Progenitor cell of endocrine pancreas (in vitro differentiated cells): ENCODE results near the gene C19orf47. TPM values are rescaled to one million over a fixed set of nuclear protein-coding genes. Genes with fewer than 3 reads are reported as not detected.
A peak's percentile ranks its signal among the peaks of the same experiment; 100 is the strongest.

ENCODE experiments used
- DNase-seq: peaks from one replicate; pipeline ENCODE4 v3.0.0; 2021; ENCODE audit warnings: low spot score; ENCODE audit not compliant: unreplicated experiment
- H3K27ac Mint-ChIP-seq: 2 replicates; pipeline ENCODE4 v1.8.0; 2021; ENCODE audit warnings: mild to moderate bottlenecking, moderate library complexity, mixed read lengths
- H3K27me3 Mint-ChIP-seq: 2 replicates; pipeline ENCODE4 v1.8.0; 2021; ENCODE audit warnings: mixed read lengths
- H3K36me3 Mint-ChIP-seq: 2 replicates; pipeline ENCODE4 v1.8.0; 2022; ENCODE audit warnings: mixed read lengths; ENCODE audit not compliant: insufficient read depth
- H3K4me1 Mint-ChIP-seq: 2 replicates; pipeline ENCODE4 v1.8.0; 2021; ENCODE audit warnings: low read depth, mixed read lengths
- H3K4me3 Mint-ChIP-seq: 2 replicates; pipeline ENCODE4 v1.8.0; 2021; ENCODE audit warnings: low read depth, mild to moderate bottlenecking, moderate library complexity, mixed read lengths
- H3K9me3 Mint-ChIP-seq: 2 replicates; pipeline ENCODE4 v1.8.0; 2021; ENCODE audit warnings: low read depth, mixed read lengths
- CTCF ChIP-seq: fragments of 200-600 bp; sonication (generic); IDR thresholded peaks from one replicate; pipeline ENCODE4 v1.5.0; 2021; ENCODE audit warnings: antibody characterized with exemption, mild to moderate bottlenecking; ENCODE audit not compliant: unreplicated experiment
- total RNA-seq: library from RNA; stranded (reverse); gene quantifications from 2 replicates; pipeline ENCODE4 v1.2.1, GENCODE V29; 2021

C19orf47 gene
- total RNA-seq, 1 donor from 2014 or later, result 19.1 TPM

DNA sequence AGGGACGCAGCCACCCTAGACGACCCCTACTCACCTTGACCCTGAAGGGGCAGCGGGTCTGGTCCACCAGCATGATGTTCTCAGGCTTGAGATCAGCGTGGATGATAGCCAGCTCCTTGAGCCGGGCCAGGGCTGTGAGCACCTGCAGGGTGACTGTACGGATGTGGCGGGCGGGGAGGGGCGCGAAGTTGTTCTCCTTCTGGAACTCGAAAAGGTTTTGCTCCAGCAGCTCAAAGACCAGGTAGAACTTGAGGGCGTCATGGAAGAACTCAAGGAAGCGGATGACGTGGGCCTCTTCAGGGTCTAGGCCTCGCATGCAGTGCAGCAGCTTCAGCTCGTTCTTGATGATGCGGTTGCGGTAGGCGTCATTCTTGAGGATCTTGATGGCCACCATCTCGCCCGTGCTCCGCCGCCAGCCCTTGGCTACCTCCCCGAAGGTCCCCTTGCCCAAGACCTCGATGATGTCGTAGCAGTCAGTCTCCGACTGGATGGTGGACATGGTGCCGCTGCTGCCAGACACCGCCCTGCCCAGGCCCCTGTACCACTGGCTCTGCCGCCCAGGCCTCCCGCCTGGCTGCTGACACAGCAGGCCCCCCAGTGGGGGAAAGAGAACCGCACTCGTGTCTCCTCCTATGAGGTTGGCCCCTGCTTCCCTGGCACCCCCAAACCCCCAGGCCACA, 41.3 kb upstream of the C19orf47 start:
- Mint-ChIP-seq H3K27ac (no peak overlapping the region), H3K4me3 (no peak overlapping the region), H3K36me3 (no peaks in the 10 kb centered on the region), H3K27me3 (no peaks in the 10 kb centered on the region), H3K4me1 (peaks cover 7% of the 10 kb centered on the region), H3K9me3 (no peaks in the 10 kb centered on the region)
- no peak for TF ChIP-seq CTCF
- DNase-seq, result no peak

DNA sequence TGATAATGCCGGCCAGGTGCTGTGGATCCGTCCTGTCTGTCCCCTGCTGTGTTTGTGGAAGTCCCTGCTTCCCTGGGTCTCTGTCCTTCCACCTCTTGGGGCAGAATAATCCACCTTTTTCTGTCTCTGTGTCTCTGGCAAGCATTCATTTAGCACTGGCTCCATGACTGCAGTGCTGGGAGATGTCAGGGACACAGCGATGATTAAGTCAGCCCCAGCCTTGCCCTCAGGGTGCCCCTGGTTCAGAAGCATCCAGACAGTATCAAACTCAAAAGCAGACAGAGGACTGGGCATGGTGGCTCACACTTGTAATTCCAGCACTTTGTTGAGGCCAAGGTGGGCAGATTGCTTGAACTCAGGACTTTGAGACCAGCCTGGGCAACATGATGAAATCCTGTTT, 40.3 kb upstream of the C19orf47 start:
- Mint-ChIP-seq H3K27me3 (no peaks in the 10 kb centered on the region), H3K4me1 (peaks cover 7% of the 10 kb centered on the region), H3K27ac (no peak overlapping the region), H3K4me3 (no peak overlapping the region), H3K36me3 (no peaks in the 10 kb centered on the region), H3K9me3 (no peaks in the 10 kb centered on the region)
- DNase-seq, result no peak
- TF ChIP-seq CTCF, result no peak

GRCh38 chr19:40387155-40387554, 39.0 kb upstream of the C19orf47 start:
- H3K4me3 Mint-ChIP-seq, result no peak overlapping the region
- no peak for DNase-seq
- H3K27me3 Mint-ChIP-seq, result no peaks in the 10 kb centered on the region
- no peak for TF ChIP-seq CTCF
- no peak overlapping the region for H3K27ac Mint-ChIP-seq
- H3K4me1 Mint-ChIP-seq, result peaks cover 3% of the 10 kb centered on the region
- H3K36me3 Mint-ChIP-seq, result no peaks in the 10 kb centered on the region
- no peaks in the 10 kb centered on the region for H3K9me3 Mint-ChIP-seq

DNA sequence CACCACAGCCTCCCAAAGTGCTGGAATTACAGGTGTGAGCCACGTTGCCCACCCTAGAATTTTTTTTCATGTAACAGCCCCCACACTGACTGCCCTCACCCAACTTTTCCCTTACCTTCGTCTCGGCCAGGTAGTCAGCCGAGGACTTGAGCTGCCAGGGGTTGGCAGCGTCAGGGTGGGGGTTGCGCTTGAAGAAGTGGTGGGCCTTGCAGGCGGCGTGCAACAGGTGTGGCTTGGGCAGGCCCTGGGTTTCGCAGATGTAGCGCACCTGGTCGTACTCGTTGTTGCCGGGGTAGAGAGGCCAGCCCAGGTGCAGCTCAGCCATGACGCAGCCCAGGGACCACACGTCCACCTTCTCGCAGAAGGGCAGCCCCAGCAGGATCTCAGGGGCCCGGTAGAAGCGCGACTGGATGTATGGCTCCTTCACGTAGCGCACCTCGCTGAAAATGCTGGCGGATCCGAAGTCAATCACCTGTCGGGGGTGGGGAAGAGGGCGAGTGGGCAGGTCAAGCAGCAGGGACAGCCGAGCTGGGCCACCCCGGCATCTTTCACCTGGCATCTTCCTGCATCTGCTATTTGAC, 35.6 kb upstream of the C19orf47 start:
- Mint-ChIP-seq H3K27ac (no peak overlapping the region), H3K4me1 (no peaks in the 10 kb centered on the region), H3K27me3 (no peaks in the 10 kb centered on the region), H3K36me3 (no peaks in the 10 kb centered on the region), H3K4me3 (no peak overlapping the region), H3K9me3 (no peaks in the 10 kb centered on the region)
- TF ChIP-seq CTCF, result no peak
- no peak for DNase-seq

DNA sequence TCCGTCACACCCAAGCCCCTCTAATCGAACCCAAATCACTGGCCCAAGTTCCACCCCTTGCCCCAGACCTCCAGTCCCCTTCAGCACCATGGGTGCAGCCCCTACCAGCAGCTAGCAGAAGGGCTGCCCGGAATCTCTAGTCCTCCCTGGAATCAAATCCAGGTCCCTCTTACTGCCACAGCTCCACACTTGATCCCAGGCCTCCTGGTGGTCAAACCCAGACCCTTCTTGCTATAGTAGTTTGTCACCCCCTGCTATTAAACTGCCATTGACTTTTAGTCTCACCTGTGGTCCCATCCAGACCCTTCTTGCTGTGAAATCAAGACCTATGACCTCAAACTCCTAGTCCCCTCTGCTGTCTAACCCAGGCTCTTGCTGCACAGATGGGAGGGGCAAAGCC, 33.1 kb upstream of the C19orf47 start:
- H3K27me3 Mint-ChIP-seq, result no peaks in the 10 kb centered on the region
- no peaks in the 10 kb centered on the region for H3K4me1 Mint-ChIP-seq
- no peak overlapping the region for H3K27ac Mint-ChIP-seq
- TF ChIP-seq CTCF, result peak; percentile 20
- H3K9me3 Mint-ChIP-seq, result no peaks in the 10 kb centered on the region
- no peak for DNase-seq
- peaks cover 2% of the 10 kb centered on the region for H3K36me3 Mint-ChIP-seq
- no peak overlapping the region for H3K4me3 Mint-ChIP-seq
